H1 (cell line): ENCODE results near the gene MAP1LC3A.

Source experiments
- CHD2 ChIP-seq: IDR thresholded peaks from 2 replicates; pipeline ENCODE4 v1.6.1; 2012; ENCODE audit warnings: low read length, improper control_type of control experiment
- CTCF ChIP-seq, 3 experiments: IDR thresholded peaks; 1 replicate in 2 of 3; 2 replicates in 1 of 3; pipeline versions ENCODE4 v1.5.1 to v1.6.1; 2011; ENCODE audit warnings: low read length in 3 of 3, mild to moderate bottlenecking in 3 of 3, inconsistent platforms in 2 of 3, low read depth in 1 of 3, moderate library complexity in 1 of 3; ENCODE audit not compliant: insufficient read depth in 1 of 3; ENCODE audit errors: control extremely low read depth in 1 of 3
- EP300 ChIP-seq, 2 experiments: IDR thresholded peaks; 1 replicate in 1 of 2; 2 replicates in 1 of 2; pipeline ENCODE4 v1.6.1; 2011 to 2012; ENCODE audit warnings: low read depth in 2 of 2, low read length in 2 of 2, mild to moderate bottlenecking in 2 of 2, borderline replicate concordance in 1 of 2, inconsistent platforms in 1 of 2, moderate library complexity in 1 of 2
- MAX ChIP-seq: IDR thresholded peaks from 2 replicates; pipeline ENCODE4 v1.6.1; 2012; ENCODE audit warnings: inconsistent platforms
- POLR2AphosphoS5 ChIP-seq: IDR thresholded peaks from 2 replicates; pipeline ENCODE4 v1.6.1; 2011; ENCODE audit warnings: low read depth, low read length
- RAD21 ChIP-seq, 2 experiments: IDR thresholded peaks in 1 of 2; conservative IDR thresholded peaks in 1 of 2; 2 replicates each; pipeline ENCODE4 v1.6.1; 2011; ENCODE audit warnings: low read depth in 2 of 2, low read length in 2 of 2, improper control_type of control experiment in 1 of 2, inconsistent platforms in 1 of 2, mild to moderate bottlenecking in 1 of 2, moderate library complexity in 1 of 2
- SIRT6 ChIP-seq: IDR thresholded peaks from one replicate; pipeline ENCODE4 v1.7.1; 2012; ENCODE audit warnings: low read length, inconsistent platforms
- ZNF274 ChIP-seq: IDR thresholded peaks from 2 replicates; pipeline ENCODE4 v1.7.0; 2012; ENCODE audit warnings: low read length, borderline replicate concordance; ENCODE audit errors: extremely low read depth

- TF ChIP-seq RAD21 (IDR thresholded peaks at IDR 0.05 in 1 of 2, conservative IDR thresholded peaks at IDR 0.05 in 1 of 2; ENCODE audit: low read depth in 2 of 2, low read length in 2 of 2) (no peak), CTCF (IDR thresholded peaks at IDR 0.05; ENCODE audit: control extremely low read depth in 1 of 3, insufficient read depth in 1 of 3, low read depth in 1 of 3, low read length in 3 of 3) (no peak), ZNF274 (no peak), SIRT6 (no peak), POLR2AphosphoS5 (no peak), EP300 (IDR thresholded peaks at IDR 0.05; ENCODE audit: borderline replicate concordance in 1 of 2, low read depth in 2 of 2, low read length in 2 of 2) (no peak), CHD2 (no peak), MAX (no peak)
These were observed 46.7 kb downstream of the MAP1LC3A start for GRCh38 chr20:34604980-34605788.
